ENCODE data around the gene PIP4K2C.
A peak's percentile ranks its signal among the peaks of the same experiment; 100 is the strongest.

The PIP4K2C gene

DNA sequence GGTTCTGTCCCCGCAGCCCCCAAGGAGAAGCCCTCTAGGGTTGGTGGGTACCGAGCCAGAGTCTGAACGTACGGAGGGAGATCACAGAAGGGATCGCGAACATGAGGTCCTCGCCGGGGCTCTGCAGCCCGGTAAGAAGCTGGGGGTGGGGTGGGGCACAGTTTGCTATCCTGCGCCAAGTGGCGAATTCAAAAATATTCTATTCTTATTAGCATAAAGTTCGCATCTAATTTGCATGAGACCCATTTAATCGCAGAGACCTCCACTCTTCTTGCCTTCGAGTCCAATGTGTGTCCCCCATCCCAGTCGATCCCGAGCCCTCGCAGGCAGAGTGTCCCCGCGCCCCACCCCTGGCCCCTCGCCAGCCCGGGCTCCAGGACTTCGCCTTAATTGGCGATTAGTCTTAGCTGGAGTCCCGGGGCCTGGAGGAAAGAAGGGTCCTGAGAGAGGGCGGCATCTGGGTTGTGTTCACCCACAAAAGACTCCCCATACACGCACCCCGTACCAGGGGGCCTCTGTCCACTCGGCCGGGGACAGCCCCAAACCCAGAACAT lies 19.6 kb downstream of the PIP4K2C start:
- H4K8ac ChIP-seq (ENCODE audit: low read depth, low read length) = no peak overlapping the region
- no peak overlapping the region for H2BK15ac ChIP-seq (replicated peaks; ENCODE audit: low read depth)
- H3K27me3 ChIP-seq (ENCODE audit: insufficient read depth, low read length, poor library complexity) = peaks cover 22% of the 10 kb centered on the region
- H2BK120ac ChIP-seq (ENCODE audit: low read depth, low read length) = no peak overlapping the region
- no peak overlapping the region for H3K4ac ChIP-seq (ENCODE audit: low read depth, low read length)
- WGBS (ENCODE audit: extremely low coverage, insufficient coverage, low lambda C conversion rate) = no CpG with 5 or more reads among the region's 29 CpGs
- H3K79me2 ChIP-seq (ENCODE audit: control insufficient read depth, insufficient read depth, low read length) = no peaks in the 10 kb centered on the region
- no peak overlapping the region for H2BK5ac ChIP-seq (ENCODE audit: low read length)
- no peak overlapping the region for H4K5ac ChIP-seq (ENCODE audit: low read length)
- H3K36me3 ChIP-seq (ENCODE audit: control insufficient read depth, insufficient read depth, low read length) = no peaks in the 10 kb centered on the region
- H3K9ac ChIP-seq (ENCODE audit: low read length) = peak overlapping the region; percentile 63
- H3K27ac ChIP-seq (ENCODE audit: low read depth, low read length) = no peak overlapping the region
- peak overlapping the region; percentile 80 for H3K4me2 ChIP-seq (ENCODE audit: low read length)
- H3K18ac ChIP-seq (ENCODE audit: low read length) = peak overlapping the region; percentile 0
- peaks cover 11% of the 10 kb centered on the region for H3K4me1 ChIP-seq (ENCODE audit: control insufficient read depth, low read depth, low read length)
- H3K56ac ChIP-seq (ENCODE audit: low read length) = peak overlapping the region; percentile 77
- peaks cover 4% of the 10 kb centered on the region for H3K79me1 ChIP-seq (ENCODE audit: low read length)
- H2AK5ac ChIP-seq (ENCODE audit: low read length) = no peak overlapping the region
- no peak overlapping the region for H3K23ac ChIP-seq (ENCODE audit: low read length)
- no peak for DNase-seq
- H3K4me3 ChIP-seq (ENCODE audit: low read length) = peak overlapping the region; percentile 43

DNA sequence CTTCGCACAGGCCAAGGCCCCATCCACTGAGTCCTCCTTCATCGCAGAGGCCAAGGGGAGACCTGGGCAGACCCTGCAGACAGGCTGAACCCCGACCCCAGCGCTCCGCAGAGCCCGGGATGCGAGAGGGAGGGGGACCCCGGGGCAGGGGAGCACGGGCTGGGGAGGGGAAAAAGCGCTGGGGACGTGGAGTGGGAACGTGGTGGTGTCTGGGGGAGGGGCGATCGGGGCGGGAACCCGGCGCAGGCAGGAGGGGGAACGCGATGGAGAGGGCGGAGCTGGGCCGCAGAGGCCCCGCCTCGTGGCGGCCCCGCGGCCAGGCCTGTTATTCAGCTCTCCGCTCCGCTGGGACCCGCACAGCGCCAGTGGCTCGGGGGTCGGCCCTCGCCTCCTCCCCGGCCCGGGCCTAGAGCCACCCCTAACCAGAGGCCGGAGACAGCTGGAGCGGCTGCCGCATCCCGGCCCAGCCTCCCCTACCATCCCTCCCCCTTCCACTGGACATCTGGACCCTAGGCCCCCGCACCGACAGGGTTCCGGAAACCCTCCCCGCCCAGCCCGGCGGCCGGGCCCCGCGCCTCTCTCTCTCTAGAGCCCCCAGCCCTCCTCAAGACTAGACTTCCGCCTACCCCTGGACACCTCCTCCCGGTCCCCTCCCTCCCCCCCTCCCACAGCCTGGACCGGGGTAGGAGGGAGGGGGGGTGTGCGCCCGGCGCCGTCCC lies 20.3 kb downstream of the PIP4K2C start, which contains the start of gene ARHGEF25:
Gene ARHGEF25, plus strand, starts transcription at position 328 of the 719 bp plus-strand sequence. CDS start 460 bp downstream, outside the sequence.
- Histone ChIP-seq H2BK120ac (ENCODE audit: low read depth, low read length) (no peak within 1 kb of the TSS), H3K18ac (ENCODE audit: low read length) (peak within 1 kb of the TSS; percentile 39), H3K79me2 (ENCODE audit: control insufficient read depth, insufficient read depth, low read length) (no peaks in the 10 kb centered on the region), H3K4me3 (ENCODE audit: low read length) (peak within 1 kb of the TSS; percentile 56), H3K9ac (ENCODE audit: low read length) (peak within 1 kb of the TSS; percentile 77), H3K36me3 (ENCODE audit: control insufficient read depth, insufficient read depth, low read length) (no peaks in the 10 kb centered on the region), H4K8ac (ENCODE audit: low read depth, low read length) (no peak within 1 kb of the TSS), H3K23ac (ENCODE audit: low read length) (no peak within 1 kb of the TSS), H3K56ac (ENCODE audit: low read length) (peak within 1 kb of the TSS; percentile 88), H2AK5ac (ENCODE audit: low read length) (no peak within 1 kb of the TSS), H3K27me3 (ENCODE audit: insufficient read depth, low read length, poor library complexity) (peaks cover 22% of the 10 kb centered on the region), H3K79me1 (ENCODE audit: low read length) (peaks cover under 1% of the 10 kb centered on the region), H3K4ac (ENCODE audit: low read depth, low read length) (no peak within 1 kb of the TSS), H3K27ac (ENCODE audit: low read depth, low read length) (no peak within 1 kb of the TSS), H2BK15ac (replicated peaks; ENCODE audit: low read depth) (no peak within 1 kb of the TSS), H2BK5ac (ENCODE audit: low read length) (no peak within 1 kb of the TSS), H3K4me1 (ENCODE audit: control insufficient read depth, low read depth, low read length) (peaks cover 8% of the 10 kb centered on the region), H4K5ac (ENCODE audit: low read length) (no peak within 1 kb of the TSS), H3K4me2 (ENCODE audit: low read length) (peak within 1 kb of the TSS; percentile 80)
- WGBS (ENCODE audit: extremely low coverage, insufficient coverage, low lambda C conversion rate) = no CpG with 5 or more reads among the region's 55 CpGs
- DNase-seq = peak; percentile 60

- Histone ChIP-seq H3K4me1 (ENCODE audit: control insufficient read depth, low read depth, low read length) (peaks cover 8% of the 10 kb centered on the region), H3K27ac (ENCODE audit: low read depth, low read length) (no peak overlapping the region), H2AK5ac (ENCODE audit: low read length) (no peak overlapping the region), H3K9ac (ENCODE audit: low read length) (peak overlapping the region; percentile 61), H3K79me1 (ENCODE audit: low read length) (no peaks in the 10 kb centered on the region), H3K56ac (ENCODE audit: low read length) (peak overlapping the region; percentile 74), H3K4ac (ENCODE audit: low read depth, low read length) (no peak overlapping the region), H3K23ac (ENCODE audit: low read length) (no peak overlapping the region), H3K79me2 (ENCODE audit: control insufficient read depth, insufficient read depth, low read length) (no peaks in the 10 kb centered on the region), H2BK120ac (ENCODE audit: low read depth, low read length) (no peak overlapping the region), H2BK15ac (replicated peaks; ENCODE audit: low read depth) (no peak overlapping the region), H4K5ac (ENCODE audit: low read length) (no peak overlapping the region), H3K18ac (ENCODE audit: low read length) (peak overlapping the region; percentile 39), H4K8ac (ENCODE audit: low read depth, low read length) (no peak overlapping the region), H3K4me2 (ENCODE audit: low read length) (peak overlapping the region; percentile 34), H3K27me3 (ENCODE audit: insufficient read depth, low read length, poor library complexity) (peaks cover 27% of the 10 kb centered on the region), H3K4me3 (ENCODE audit: low read length) (no peak overlapping the region), H2BK5ac (ENCODE audit: low read length) (no peak overlapping the region), H3K36me3 (ENCODE audit: control insufficient read depth, insufficient read depth, low read length) (no peaks in the 10 kb centered on the region)
- WGBS (ENCODE audit: extremely low coverage, insufficient coverage, low lambda C conversion rate) = no CpG with 5 or more reads among the region's 23 CpGs
- DNase-seq = no peak
Measured at GRCh38 chr12:57611827-57612710, 21.1 kb downstream of the PIP4K2C start.

DNA sequence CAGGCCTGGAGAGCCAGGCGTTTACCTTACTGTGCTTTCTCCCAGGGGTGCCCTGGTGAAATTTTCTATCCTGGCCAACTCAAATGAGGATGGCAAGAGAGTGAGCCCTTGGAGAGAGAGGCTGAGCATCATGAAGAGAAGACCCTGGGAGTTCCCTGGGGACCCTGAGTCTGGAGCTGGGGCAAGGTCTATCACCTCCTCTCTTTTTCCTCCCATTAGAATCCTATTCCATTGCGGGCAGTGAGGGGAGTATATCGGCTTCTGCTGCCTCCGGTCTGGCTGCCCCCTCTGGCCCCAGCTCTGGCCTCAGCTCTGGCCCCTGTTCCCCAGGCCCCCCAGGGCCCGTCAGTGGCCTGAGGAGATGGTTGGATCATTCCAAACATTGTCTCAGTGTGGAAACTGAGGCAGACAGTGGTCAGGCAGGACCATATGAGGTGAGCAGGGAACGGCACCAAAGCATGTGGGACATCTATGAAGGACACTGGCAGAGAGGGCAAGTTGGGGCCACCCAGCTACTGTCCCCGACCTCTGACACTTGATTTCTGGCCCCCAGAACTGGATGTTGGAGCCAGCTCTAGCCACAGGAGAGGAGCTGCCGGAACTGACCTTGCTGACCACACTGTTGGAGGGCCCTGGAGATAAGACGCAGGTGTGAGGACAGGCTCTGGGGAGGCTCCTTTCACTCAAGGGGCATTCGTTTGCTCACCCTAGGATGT lies 21.9 kb downstream of the PIP4K2C start:
- H3K4me2 ChIP-seq (ENCODE audit: low read length) = no peak overlapping the region
- no peak overlapping the region for H3K4me3 ChIP-seq (ENCODE audit: low read length)
- H3K36me3 ChIP-seq (ENCODE audit: control insufficient read depth, insufficient read depth, low read length) = no peaks in the 10 kb centered on the region
- no peaks in the 10 kb centered on the region for H3K79me1 ChIP-seq (ENCODE audit: low read length)
- H3K27ac ChIP-seq (ENCODE audit: low read depth, low read length) = no peak overlapping the region
- no peak overlapping the region for H3K56ac ChIP-seq (ENCODE audit: low read length)
- H3K23ac ChIP-seq (ENCODE audit: low read length) = peak overlapping the region; percentile 80
- H2AK5ac ChIP-seq (ENCODE audit: low read length) = no peak overlapping the region
- WGBS (ENCODE audit: extremely low coverage, insufficient coverage, low lambda C conversion rate) = no CpG with 5 or more reads among the region's 10 CpGs
- H3K9ac ChIP-seq (ENCODE audit: low read length) = no peak overlapping the region
- H2BK120ac ChIP-seq (ENCODE audit: low read depth, low read length) = no peak overlapping the region
- no peak overlapping the region for H3K18ac ChIP-seq (ENCODE audit: low read length)
- peaks cover 31% of the 10 kb centered on the region for H3K27me3 ChIP-seq (ENCODE audit: insufficient read depth, low read length, poor library complexity)
- H4K5ac ChIP-seq (ENCODE audit: low read length) = no peak overlapping the region
- peaks cover 8% of the 10 kb centered on the region for H3K4me1 ChIP-seq (ENCODE audit: control insufficient read depth, low read depth, low read length)
- no peak overlapping the region for H4K8ac ChIP-seq (ENCODE audit: low read depth, low read length)
- no peaks in the 10 kb centered on the region for H3K79me2 ChIP-seq (ENCODE audit: control insufficient read depth, insufficient read depth, low read length)
- no peak overlapping the region for H2BK15ac ChIP-seq (replicated peaks; ENCODE audit: low read depth)
- no peak for DNase-seq
- no peak overlapping the region for H2BK5ac ChIP-seq (ENCODE audit: low read length)
- no peak overlapping the region for H3K4ac ChIP-seq (ENCODE audit: low read depth, low read length)

- no peak overlapping the region for H3K18ac ChIP-seq (ENCODE audit: low read length)
- H3K4ac ChIP-seq (ENCODE audit: low read depth, low read length) = no peak overlapping the region
- peaks cover 8% of the 10 kb centered on the region for H3K4me1 ChIP-seq (ENCODE audit: control insufficient read depth, low read depth, low read length)
- no peak overlapping the region for H3K27ac ChIP-seq (ENCODE audit: low read depth, low read length)
- no peak overlapping the region for H2BK15ac ChIP-seq (replicated peaks; ENCODE audit: low read depth)
- H3K4me2 ChIP-seq (ENCODE audit: low read length) = no peak overlapping the region
- WGBS (ENCODE audit: extremely low coverage, insufficient coverage, low lambda C conversion rate) = no CpG with 5 or more reads among the region's 10 CpGs
- no peak overlapping the region for H3K4me3 ChIP-seq (ENCODE audit: low read length)
- no peak overlapping the region for H3K9ac ChIP-seq (ENCODE audit: low read length)
- no peak overlapping the region for H2AK5ac ChIP-seq (ENCODE audit: low read length)
- no peaks in the 10 kb centered on the region for H3K79me1 ChIP-seq (ENCODE audit: low read length)
- H2BK5ac ChIP-seq (ENCODE audit: low read length) = no peak overlapping the region
- H3K56ac ChIP-seq (ENCODE audit: low read length) = peak overlapping the region; percentile 7
- no peaks in the 10 kb centered on the region for H3K36me3 ChIP-seq (ENCODE audit: control insufficient read depth, insufficient read depth, low read length)
- H3K27me3 ChIP-seq (ENCODE audit: insufficient read depth, low read length, poor library complexity) = peaks cover 37% of the 10 kb centered on the region
- DNase-seq = no peak
- no peak overlapping the region for H2BK120ac ChIP-seq (ENCODE audit: low read depth, low read length)
- no peak overlapping the region for H4K8ac ChIP-seq (ENCODE audit: low read depth, low read length)
- no peaks in the 10 kb centered on the region for H3K79me2 ChIP-seq (ENCODE audit: control insufficient read depth, insufficient read depth, low read length)
- no peak overlapping the region for H3K23ac ChIP-seq (ENCODE audit: low read length)
- H4K5ac ChIP-seq (ENCODE audit: low read length) = no peak overlapping the region
Measured at GRCh38 chr12:57613427-57614109, 22.6 kb downstream of the PIP4K2C start.

Data from mesendoderm (in vitro differentiated cells).